ENCODE data around the gene DHRS9. TPM values are rescaled to one million over a fixed set of nuclear protein-coding genes. Genes with fewer than 3 reads are reported as not detected.

The DHRS9 gene
- total and polyA plus RNA-seq, 2 donors from 2014 or later, result 2.2 TPM; not detected in 1

- FAIRE-seq (no peak), DNase-seq (no peak)
- no peak overlapping the region for H3K9ac ChIP-seq (ENCODE audit: low read length in 3 of 3)
- H3K4me1 ChIP-seq (ENCODE audit: control insufficient read depth in 2 of 3, insufficient read depth in 2 of 3, low read depth in 1 of 3, low read length in 3 of 3), result no peaks in the 10 kb centered on the region
- H3K36me3 ChIP-seq (ENCODE audit: control insufficient read depth in 2 of 3, insufficient read depth in 3 of 3, low read length in 3 of 3), result no peaks in the 10 kb centered on the region
- intact Hi-C loops (cut with DNase I), result no loop called here
- no peaks in the 10 kb centered on the region for H3K9me3 ChIP-seq (ENCODE audit: control insufficient read depth in 2 of 3, insufficient read depth in 1 of 3, low read length in 3 of 3)
- TF ChIP-seq CTCF (IDR thresholded peaks at IDR 0.05; ENCODE audit: borderline replicate concordance, extremely low read depth, insufficient read depth), result no peak
- H3K4me3 ChIP-seq (ENCODE audit: low read length in 3 of 3), result no peak overlapping the region
- no peak overlapping the region for H3K27ac ChIP-seq (ENCODE audit: low read depth in 2 of 2, low read length in 2 of 2)
- H3K27me3 ChIP-seq (ENCODE audit: control insufficient read depth, insufficient read depth, low read length), result no peaks in the 10 kb centered on the region
These were observed 48.7 kb downstream of the DHRS9 start for GRCh38 chr2:169118060-169118459.

- no peaks in the 10 kb centered on the region for H3K27me3 ChIP-seq (ENCODE audit: control insufficient read depth, insufficient read depth, low read length)
- H3K4me3 ChIP-seq (ENCODE audit: low read length in 3 of 3), result no peak overlapping the region
- H3K36me3 ChIP-seq (ENCODE audit: control insufficient read depth in 2 of 3, insufficient read depth in 3 of 3, low read length in 3 of 3), result no peaks in the 10 kb centered on the region
- TF ChIP-seq CTCF (IDR thresholded peaks at IDR 0.05; ENCODE audit: borderline replicate concordance, extremely low read depth, insufficient read depth), result no peak
- no peak for DNase-seq
- H3K9ac ChIP-seq (ENCODE audit: low read length in 3 of 3), result no peak overlapping the region
- no peak for FAIRE-seq
- H3K4me1 ChIP-seq (ENCODE audit: control insufficient read depth in 2 of 3, insufficient read depth in 2 of 3, low read depth in 1 of 3, low read length in 3 of 3), result no peaks in the 10 kb centered on the region
- intact Hi-C loops (cut with DNase I), result no loop called here
- no peaks in the 10 kb centered on the region for H3K9me3 ChIP-seq (ENCODE audit: control insufficient read depth in 2 of 3, insufficient read depth in 1 of 3, low read length in 3 of 3)
- no peak overlapping the region for H3K27ac ChIP-seq (ENCODE audit: low read depth in 2 of 2, low read length in 2 of 2)
These were observed 49.9 kb downstream of the DHRS9 start for GRCh38 chr2:169119123-169119760.

- Histone ChIP-seq H3K9ac (ENCODE audit: low read length in 3 of 3) (no peak overlapping the region), H3K27ac (ENCODE audit: low read depth in 2 of 2, low read length in 2 of 2) (no peak overlapping the region), H3K27me3 (ENCODE audit: control insufficient read depth, insufficient read depth, low read length) (no peaks in the 10 kb centered on the region), H3K4me1 (ENCODE audit: control insufficient read depth in 2 of 3, insufficient read depth in 2 of 3, low read depth in 1 of 3, low read length in 3 of 3) (no peaks in the 10 kb centered on the region), H3K9me3 (ENCODE audit: control insufficient read depth in 2 of 3, insufficient read depth in 1 of 3, low read length in 3 of 3) (no peaks in the 10 kb centered on the region), H3K36me3 (ENCODE audit: control insufficient read depth in 2 of 3, insufficient read depth in 3 of 3, low read length in 3 of 3) (no peaks in the 10 kb centered on the region), H3K4me3 (ENCODE audit: low read length in 3 of 3) (no peak overlapping the region)
- DNase-seq (no peak), FAIRE-seq (no peak)
- TF ChIP-seq CTCF (IDR thresholded peaks at IDR 0.05; ENCODE audit: borderline replicate concordance, extremely low read depth, insufficient read depth), result no peak
- intact Hi-C loops (cut with DNase I), result no loop called here
These were observed 50.5 kb downstream of the DHRS9 start for GRCh38 chr2:169119851-169120250.
